Measurements from ENCODE around the gene SESTD1. TPM values are rescaled to one million over a fixed set of nuclear protein-coding genes. Genes with fewer than 3 reads are reported as not detected.

SESTD1 gene
- total and polyA plus RNA-seq, 2 of the 13 experiments (the other 11 are each of a cell fraction or from before 2014, with no cell fraction given): 74.4 to 101 TPM

DNA sequence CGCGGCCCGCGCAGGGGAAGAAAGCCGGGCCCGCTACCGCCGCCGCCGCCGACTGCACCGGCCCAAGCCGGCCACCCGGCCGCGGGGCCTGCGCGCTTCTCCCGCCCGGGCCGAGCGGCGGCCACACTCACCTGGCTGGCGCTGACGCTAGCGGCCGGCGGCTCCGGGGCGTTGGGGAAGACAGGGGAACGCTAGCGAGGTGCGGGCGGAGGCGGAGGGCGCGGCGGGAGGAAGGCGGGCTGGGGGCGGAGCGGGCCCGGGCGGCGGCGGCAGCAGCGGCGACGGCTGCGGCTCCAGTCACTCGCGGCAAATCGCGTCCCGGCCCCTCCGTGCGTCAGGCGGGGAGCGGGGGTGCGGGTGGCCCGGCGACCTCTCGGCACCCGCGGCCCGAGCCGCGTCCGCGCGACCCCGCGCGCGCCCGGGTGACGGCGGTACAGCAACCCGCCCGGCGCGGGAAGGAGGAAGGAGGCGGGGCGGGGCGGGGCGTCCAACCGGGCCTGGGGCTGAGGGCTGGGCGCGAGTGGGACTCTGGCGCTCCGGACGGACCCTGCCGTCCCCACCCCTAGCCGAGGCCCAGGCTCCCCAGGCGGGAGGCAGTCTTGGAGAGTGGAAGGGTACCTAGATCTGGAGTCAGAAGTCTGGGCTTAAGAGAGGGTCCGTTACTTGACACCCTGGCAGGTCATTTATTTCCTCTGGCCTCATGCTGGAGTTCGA, at the start of gene SESTD1 (continued):
- TF ChIP-seq, protein P1, sequence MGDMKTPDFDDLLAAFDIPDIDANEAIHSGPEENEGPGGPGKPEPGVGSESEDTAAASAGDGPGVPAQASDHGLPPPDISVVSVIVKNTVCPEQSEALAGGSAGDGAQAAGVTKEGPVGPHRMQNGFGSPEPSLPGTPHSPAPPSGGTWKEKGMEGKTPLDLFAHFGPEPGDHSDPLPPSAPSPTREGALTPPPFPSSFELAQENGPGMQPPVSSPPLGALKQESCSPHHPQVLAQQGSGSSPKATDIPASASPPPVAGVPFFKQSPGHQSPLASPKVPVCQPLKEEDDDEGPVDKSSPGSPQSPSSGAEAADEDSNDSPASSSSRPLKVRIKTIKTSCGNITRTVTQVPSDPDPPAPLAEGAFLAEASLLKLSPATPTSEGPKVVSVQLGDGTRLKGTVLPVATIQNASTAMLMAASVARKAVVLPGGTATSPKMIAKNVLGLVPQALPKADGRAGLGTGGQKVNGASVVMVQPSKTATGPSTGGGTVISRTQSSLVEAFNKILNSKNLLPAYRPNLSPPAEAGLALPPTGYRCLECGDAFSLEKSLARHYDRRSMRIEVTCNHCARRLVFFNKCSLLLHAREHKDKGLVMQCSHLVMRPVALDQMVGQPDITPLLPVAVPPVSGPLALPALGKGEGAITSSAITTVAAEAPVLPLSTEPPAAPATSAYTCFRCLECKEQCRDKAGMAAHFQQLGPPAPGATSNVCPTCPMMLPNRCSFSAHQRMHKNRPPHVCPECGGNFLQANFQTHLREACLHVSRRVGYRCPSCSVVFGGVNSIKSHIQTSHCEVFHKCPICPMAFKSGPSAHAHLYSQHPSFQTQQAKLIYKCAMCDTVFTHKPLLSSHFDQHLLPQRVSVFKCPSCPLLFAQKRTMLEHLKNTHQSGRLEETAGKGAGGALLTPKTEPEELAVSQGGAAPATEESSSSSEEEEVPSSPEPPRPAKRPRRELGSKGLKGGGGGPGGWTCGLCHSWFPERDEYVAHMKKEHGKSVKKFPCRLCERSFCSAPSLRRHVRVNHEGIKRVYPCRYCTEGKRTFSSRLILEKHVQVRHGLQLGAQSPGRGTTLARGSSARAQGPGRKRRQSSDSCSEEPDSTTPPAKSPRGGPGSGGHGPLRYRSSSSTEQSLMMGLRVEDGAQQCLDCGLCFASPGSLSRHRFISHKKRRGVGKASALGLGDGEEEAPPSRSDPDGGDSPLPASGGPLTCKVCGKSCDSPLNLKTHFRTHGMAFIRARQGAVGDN (CRISPR knock-in tag; IDR thresholded peaks at IDR 0.05): peak; percentile 92
- 0 out of 2 replicates have a peak, but pooled peaks have one; percentile 21 for TF ChIP-seq DRAP1 (CRISPR knock-in tag; IDR thresholded peaks at IDR 0.05)
- peak; percentile 74 for TF ChIP-seq SPEN (CRISPR knock-in tag; IDR thresholded peaks at IDR 0.05; ENCODE audit: low read depth)
- TF ChIP-seq, protein P2, sequence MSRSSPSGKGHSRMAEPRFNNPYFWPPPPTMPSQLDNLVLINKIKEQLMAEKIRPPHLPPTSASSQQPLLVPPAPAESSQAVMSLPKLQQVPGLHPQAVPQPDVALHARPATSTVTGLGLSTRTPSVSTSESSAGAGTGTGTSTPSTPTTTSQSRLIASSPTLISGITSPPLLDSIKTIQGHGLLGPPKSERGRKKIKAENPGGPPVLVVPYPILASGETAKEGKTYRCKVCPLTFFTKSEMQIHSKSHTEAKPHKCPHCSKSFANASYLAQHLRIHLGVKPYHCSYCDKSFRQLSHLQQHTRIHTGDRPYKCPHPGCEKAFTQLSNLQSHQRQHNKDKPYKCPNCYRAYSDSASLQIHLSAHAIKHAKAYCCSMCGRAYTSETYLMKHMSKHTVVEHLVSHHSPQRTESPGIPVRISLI (CRISPR knock-in tag; IDR thresholded peaks at IDR 0.05; ENCODE audit: borderline replicate concordance): peak; percentile 54; the same call in 1 of the 2 replicates
- TF ChIP-seq, protein P3, sequence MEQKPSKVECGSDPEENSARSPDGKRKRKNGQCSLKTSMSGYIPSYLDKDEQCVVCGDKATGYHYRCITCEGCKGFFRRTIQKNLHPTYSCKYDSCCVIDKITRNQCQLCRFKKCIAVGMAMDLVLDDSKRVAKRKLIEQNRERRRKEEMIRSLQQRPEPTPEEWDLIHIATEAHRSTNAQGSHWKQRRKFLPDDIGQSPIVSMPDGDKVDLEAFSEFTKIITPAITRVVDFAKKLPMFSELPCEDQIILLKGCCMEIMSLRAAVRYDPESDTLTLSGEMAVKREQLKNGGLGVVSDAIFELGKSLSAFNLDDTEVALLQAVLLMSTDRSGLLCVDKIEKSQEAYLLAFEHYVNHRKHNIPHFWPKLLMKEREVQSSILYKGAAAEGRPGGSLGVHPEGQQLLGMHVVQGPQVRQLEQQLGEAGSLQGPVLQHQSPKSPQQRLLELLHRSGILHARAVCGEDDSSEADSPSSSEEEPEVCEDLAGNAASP (CRISPR knock-in tag; IDR thresholded peaks at IDR 0.05; ENCODE audit: borderline replicate concordance): 0 out of 2 replicates have a peak, but pooled peaks have one; percentile 23
- TF ChIP-seq IRF9 (CRISPR knock-in tag; IDR thresholded peaks at IDR 0.05; ENCODE audit: borderline replicate concordance): peak; percentile 61; the same call in 1 of the 2 replicates
- TF ChIP-seq ZNF703 (CRISPR knock-in tag; IDR thresholded peaks at IDR 0.05; ENCODE audit: borderline replicate concordance): peak; percentile 15; the same call in 1 of the 2 replicates
- TF ChIP-seq EP300 (IDR thresholded peaks at IDR 0.05; ENCODE audit: low read depth in 2 of 2, low read length in 2 of 2): peak in 1 of 2 experiments; percentile 9; a peak in 1 of 4 replicates
- TF ChIP-seq EP300 (CRISPR knock-in tag; IDR thresholded peaks at IDR 0.05; ENCODE audit: borderline replicate concordance): no peak
- TF ChIP-seq ZNF747 (CRISPR knock-in tag; IDR thresholded peaks at IDR 0.05; ENCODE audit: borderline replicate concordance): peak; percentile 45; the same call in 1 of the 2 replicates
- TF ChIP-seq ZNF543 (CRISPR knock-in tag; IDR thresholded peaks at IDR 0.05): 0 out of 2 replicates have a peak, but pooled peaks have one; percentile 42
- TF ChIP-seq PAX8 (CRISPR knock-in tag; IDR thresholded peaks at IDR 0.05; ENCODE audit: borderline replicate concordance): no peak
- 0 out of 2 replicates have a peak, but pooled peaks have one; percentile 43 for TF ChIP-seq CCDC6 (CRISPR knock-in tag; IDR thresholded peaks at IDR 0.05)
- peak; percentile 80 for TF ChIP-seq TBX2 (CRISPR knock-in tag; IDR thresholded peaks at IDR 0.05; ENCODE audit: borderline replicate concordance)
- TF ChIP-seq, protein P4, sequence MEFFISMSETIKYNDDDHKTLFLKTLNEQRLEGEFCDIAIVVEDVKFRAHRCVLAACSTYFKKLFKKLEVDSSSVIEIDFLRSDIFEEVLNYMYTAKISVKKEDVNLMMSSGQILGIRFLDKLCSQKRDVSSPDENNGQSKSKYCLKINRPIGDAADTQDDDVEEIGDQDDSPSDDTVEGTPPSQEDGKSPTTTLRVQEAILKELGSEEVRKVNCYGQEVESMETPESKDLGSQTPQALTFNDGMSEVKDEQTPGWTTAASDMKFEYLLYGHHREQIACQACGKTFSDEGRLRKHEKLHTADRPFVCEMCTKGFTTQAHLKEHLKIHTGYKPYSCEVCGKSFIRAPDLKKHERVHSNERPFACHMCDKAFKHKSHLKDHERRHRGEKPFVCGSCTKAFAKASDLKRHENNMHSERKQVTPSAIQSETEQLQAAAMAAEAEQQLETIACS (CRISPR knock-in tag; IDR thresholded peaks at IDR 0.05): peak; percentile 89
- TF ChIP-seq NKX3-1 (CRISPR knock-in tag; IDR thresholded peaks at IDR 0.05): 0 out of 2 replicates have a peak, but pooled peaks have one; percentile 16

Data from HepG2 (cell line).